H1 (cell line): ENCODE results near the gene NR1D2. TPM values are rescaled to one million over a fixed set of nuclear protein-coding genes. Genes with fewer than 3 reads are reported as not detected.

ENCODE experiments used
- CTCF ChIA-PET: fragments of 300-600 bp; sonication (Branson Sonifier 250); formaldehyde crosslinking; loops from one replicate; lab custom pipeline; 2021; ENCODE audit not compliant: partially characterized antibody; lab: Charles Lee
- POLR2A ChIA-PET: fragments of 300-600 bp; sonication (Branson Sonifier 250); formaldehyde crosslinking; loops from one replicate; lab custom pipeline; 2021; ENCODE audit warnings: inconsistent platforms; ENCODE audit not compliant: partially characterized antibody; lab: Charles Lee
- DNase-seq, 2 experiments: peaks; one replicate each; pipeline versions ENCODE4 v3.0.0 to v3.0.0-alpha.2; 2010 to 2022; ENCODE audit warnings: low spot score in 2 of 2, low read depth in 1 of 2, mixed read lengths in 1 of 2
- FAIRE-seq: peaks from 2 replicates; lab custom pipeline; 2011; peaks lifted over from hg19 to GRCh38; lab: Jason Lieb, UNC
- H2AFZ ChIP-seq: 2 replicates; pipeline ENCODE4 v1.8.1; 2012; ENCODE audit warnings: low read length, inconsistent platforms
- H2AK5ac ChIP-seq: 2 replicates; pipeline ENCODE4 v1.6.1; 2013; ENCODE audit warnings: low read depth, low read length
- H2BK120ac ChIP-seq: replicated peaks from 2 replicates; pipeline ENCODE3; 2013; ENCODE audit warnings: low read depth, low read length, inconsistent platforms
- H2BK12ac ChIP-seq: 2 replicates; pipeline ENCODE4 v1.6.1; 2013; ENCODE audit warnings: low read depth, low read length
- H2BK15ac ChIP-seq: 2 replicates; pipeline ENCODE4 v1.6.1; 2013; ENCODE audit warnings: low read length
- H2BK20ac ChIP-seq: 2 replicates; pipeline ENCODE4 v1.6.1; 2013; ENCODE audit warnings: low read length
- H2BK5ac ChIP-seq: 2 replicates; pipeline ENCODE4 v1.6.1; 2013; ENCODE audit warnings: low read depth, low read length
- H3K14ac ChIP-seq: 2 replicates; pipeline ENCODE4 v1.6.1; 2013; ENCODE audit warnings: inconsistent platforms; ENCODE audit not compliant: insufficient read length
- H3K18ac ChIP-seq: 2 replicates; pipeline ENCODE4 v1.6.1; 2013; ENCODE audit warnings: low read length; ENCODE audit errors: extremely low read depth
- H3K23ac ChIP-seq: 2 replicates; pipeline ENCODE4 v1.6.1; 2013; ENCODE audit warnings: inconsistent platforms; ENCODE audit not compliant: insufficient read length
- H3K23me2 ChIP-seq: 2 replicates; pipeline ENCODE4 v1.6.1; 2013; ENCODE audit warnings: low read depth, low read length
- H3K27ac ChIP-seq: 2 replicates; pipeline ENCODE4 v1.6.1; 2011; ENCODE audit warnings: low read depth, low read length, inconsistent platforms
- H3K27me3 ChIP-seq, 4 experiments: replicated peaks in 1 of 4; 1 replicate in 1 of 4; 2 replicates in 3 of 4; pipeline versions ENCODE4 v1.6.1 to v1.8.1; 2011 to 2013; ENCODE audit warnings: low read length in 3 of 4, mild to moderate bottlenecking in 3 of 4, inconsistent platforms in 2 of 4, mixed read lengths in 2 of 4, moderate library complexity in 1 of 4; ENCODE audit not compliant: control insufficient read depth in 3 of 4, insufficient read depth in 3 of 4; ENCODE audit errors: extremely low read depth in 1 of 4
- H3K36me3 ChIP-seq, 4 experiments: 2 replicates each; pipeline versions ENCODE4 v1.6.1 to v1.8.1; 2011 to 2013; ENCODE audit warnings: mild to moderate bottlenecking in 4 of 4, low read length in 3 of 4, moderate library complexity in 2 of 4, control low read depth in 1 of 4, inconsistent platforms in 1 of 4; ENCODE audit not compliant: insufficient read depth in 4 of 4, control insufficient read depth in 2 of 4
- H3K4ac ChIP-seq: replicated peaks from 2 replicates; pipeline ENCODE3; 2013; ENCODE audit warnings: low read length, low read depth, mixed read lengths, inconsistent platforms; ENCODE audit not compliant: insufficient read length
- H3K4me1 ChIP-seq, 4 experiments: replicated peaks in 1 of 4; 1 replicate in 1 of 4; 2 replicates in 3 of 4; pipeline versions ENCODE4 v1.6.1 to v1.8.1; 2011 to 2013; ENCODE audit warnings: low read length in 3 of 4, inconsistent platforms in 2 of 4, mixed read lengths in 1 of 4; ENCODE audit not compliant: insufficient read depth in 4 of 4, control insufficient read depth in 3 of 4
- H3K4me2 ChIP-seq, 2 experiments: 2 replicates each; pipeline versions ENCODE4 v1.6.1 to v1.8.1; 2011 to 2013; ENCODE audit warnings: low read depth in 2 of 2, low read length in 2 of 2, control low read depth in 1 of 2, inconsistent platforms in 1 of 2, mild to moderate bottlenecking in 1 of 2; ENCODE audit not compliant: insufficient read depth in 1 of 2
- H3K4me3 ChIP-seq, 4 experiments: fragments of 200-600, 300-600 bp in 1 of 4; sonication (generic), shearing (Covaris generic), sonication (Bioruptor Twin) in 1 of 4; 2 replicates each; pipeline versions ENCODE4 v1.5.1 to v1.8.1; 2011 to 2016; ENCODE audit warnings: low read length in 4 of 4, low read depth in 3 of 4, control low read depth in 2 of 4, inconsistent platforms in 2 of 4, mild to moderate bottlenecking in 2 of 4, mixed read lengths in 1 of 4, moderate library complexity in 1 of 4; ENCODE audit not compliant: insufficient read depth in 2 of 4; ENCODE audit errors: extremely low read depth in 1 of 4
- H3K56ac ChIP-seq: replicated peaks from 2 replicates; pipeline ENCODE3; 2013; ENCODE audit warnings: low read depth, mild to moderate bottlenecking, mixed read lengths, low read length, inconsistent platforms; ENCODE audit not compliant: insufficient read length
- H3K79me1 ChIP-seq: 2 replicates; pipeline ENCODE4 v1.6.1; 2013; ENCODE audit warnings: low read depth, low read length, control low read depth
- H3K79me2 ChIP-seq, 2 experiments: 2 replicates each; pipeline versions ENCODE4 v1.6.1 to v1.8.1; 2012 to 2013; ENCODE audit warnings: low read length in 2 of 2, mild to moderate bottlenecking in 2 of 2, inconsistent platforms in 1 of 2; ENCODE audit not compliant: insufficient read depth in 2 of 2, control insufficient read depth in 1 of 2
- H3K9ac ChIP-seq, 4 experiments: replicated peaks in 1 of 4; 1 replicate in 1 of 4; 2 replicates in 3 of 4; pipeline versions ENCODE4 v1.6.1 to v1.8.1; 2011 to 2013; ENCODE audit warnings: low read depth in 3 of 4, low read length in 3 of 4, control low read depth in 2 of 4, mild to moderate bottlenecking in 2 of 4, moderate library complexity in 2 of 4, inconsistent platforms in 1 of 4; ENCODE audit errors: extremely low read depth in 1 of 4
- H3K9me3 ChIP-seq, 2 experiments: 2 replicates each; pipeline versions ENCODE4 v1.6.1 to v1.8.1; 2012 to 2013; ENCODE audit warnings: mild to moderate bottlenecking in 2 of 2, moderate library complexity in 2 of 2, control low read depth in 1 of 2, inconsistent platforms in 1 of 2, low read depth in 1 of 2, low read length in 1 of 2, mixed read lengths in 1 of 2; ENCODE audit not compliant: insufficient read depth in 2 of 2
- H4K20me1 ChIP-seq, 2 experiments: replicated peaks in 1 of 2; 2 replicates each; pipeline versions ENCODE3 to v1.8.1; 2011 to 2013; ENCODE audit warnings: inconsistent platforms in 2 of 2, low read length in 2 of 2, mild to moderate bottlenecking in 1 of 2; ENCODE audit not compliant: insufficient read depth in 2 of 2, control insufficient read depth in 1 of 2
- H4K5ac ChIP-seq: 2 replicates; pipeline ENCODE4 v1.6.1; 2013; ENCODE audit warnings: low read length, low read depth, mixed read lengths, inconsistent platforms; ENCODE audit not compliant: insufficient read length
- H4K8ac ChIP-seq: 2 replicates; pipeline ENCODE4 v1.8.0; 2013; ENCODE audit warnings: mild to moderate bottlenecking, moderate library complexity, low read length, inconsistent platforms; ENCODE audit not compliant: insufficient read depth; ENCODE audit errors: extremely low read depth
- H4K91ac ChIP-seq: replicated peaks from 2 replicates; pipeline ENCODE3; 2013; ENCODE audit warnings: low read length, mixed read lengths, inconsistent platforms; ENCODE audit not compliant: insufficient read length
- RFX5 ChIP-seq: IDR thresholded peaks from 2 replicates; pipeline ENCODE4 v1.6.1; 2011; ENCODE audit warnings: low read depth, low read length, improper control_type of control experiment, borderline replicate concordance
- WGBS, 2 experiments: shearing (Covaris generic) in 1 of 2; methylation state at CpG; one replicate each; pipeline versions ENCODE4 v1.1.6 to v1.1.7; 2013 to 2015; ENCODE audit warnings: low lambda C conversion rate in 2 of 2, mixed read lengths in 2 of 2, inconsistent platforms in 1 of 2, low coverage in 1 of 2, missing lambda C conversion rate in 1 of 2; ENCODE audit not compliant: insufficient replicate concordance in 2 of 2, insufficient coverage in 1 of 2, insufficient read length in 1 of 2; ENCODE audit errors: extremely low coverage in 1 of 2, missing lambda C conversion rate in 1 of 2; 5-methylcytosine and 5-hydroxymethylcytosine counted together
- polyA plus RNA-seq, 7 experiments: library from polyadenylated mRNA; depleted of rRNA in 3 of 7; stranded (reverse) in 5 of 7; unstranded in 2 of 7; fragments of >200 nt in 5 of 7; fragments of 200-250 nt in 2 of 7; gene quantifications; 1 replicate in 5 of 7; 2 replicates in 1 of 7; 4 replicates in 1 of 7; pipeline versions ENCODE4 v1.2.1 to v1.2.3, GENCODE V29; 2011 to 2013; ENCODE audit warnings: missing spikeins in 2 of 7, mixed read lengths in 2 of 7
- total RNA-seq: library from RNA; stranded (reverse); fragmentation: NEBNext Ultra II Directional; extraction: Animal tissue kit (Norgen Biotek cat#: 25700); gene quantifications from 2 replicates; pipeline ENCODE4 v1.2.1, GENCODE V29; 2021
- TF ChIP-seq, protein P1 (sequence below): IDR thresholded peaks from 2 replicates; pipeline ENCODE4 v1.6.1; 2012; ENCODE audit warnings: inconsistent platforms

NR1D2 gene
- total and polyA plus RNA-seq, 2 of the 8 experiments (the other 6 are each of a cell fraction or from before 2014, with no cell fraction given) = 5.9 to 21.7 TPM

DNA sequence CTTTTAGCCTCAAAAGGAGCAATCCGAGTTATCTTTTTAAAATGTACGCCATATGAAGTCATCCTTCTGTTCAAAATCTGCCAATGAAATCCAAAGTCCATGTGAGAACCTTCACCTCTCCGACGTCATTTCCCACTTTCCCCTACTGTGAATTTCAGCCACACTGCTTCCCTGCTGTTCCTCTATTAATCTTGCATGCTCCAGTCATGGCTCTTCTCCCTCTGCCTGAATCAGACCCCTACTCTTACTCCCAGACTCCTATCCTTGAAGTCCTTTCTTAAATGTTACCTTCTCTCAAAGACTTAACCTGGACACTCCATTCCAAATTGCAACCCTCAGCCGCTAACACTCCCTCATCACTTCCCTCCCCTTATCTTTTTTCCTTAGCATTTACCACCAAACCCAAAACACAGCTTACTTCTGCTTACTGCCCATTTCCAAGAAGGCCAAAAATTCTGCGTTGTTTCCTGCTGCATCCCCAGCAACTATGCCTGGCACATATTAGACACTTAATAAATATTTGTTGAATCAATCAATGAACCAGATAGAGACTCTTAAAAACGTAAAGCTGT, 29.5 kb upstream of the NR1D2 start:
- no peak overlapping the region for H4K5ac ChIP-seq
- DNase-seq = no peak
- no peak for FAIRE-seq
- no peak overlapping the region for H2BK20ac ChIP-seq
- H4K20me1 ChIP-seq = peaks cover 9 to 14% of the 10 kb centered on the region in 2 experiments
- peaks cover 15 to 33% (median 23%) of the 10 kb centered on the region in 4 experiments for H3K36me3 ChIP-seq
- H3K27me3 ChIP-seq = no peaks in the 10 kb centered on the region; a peak in 1 of 7 replicates
- TF ChIP-seq RFX5 = no peak
- TF ChIP-seq, protein P1, sequence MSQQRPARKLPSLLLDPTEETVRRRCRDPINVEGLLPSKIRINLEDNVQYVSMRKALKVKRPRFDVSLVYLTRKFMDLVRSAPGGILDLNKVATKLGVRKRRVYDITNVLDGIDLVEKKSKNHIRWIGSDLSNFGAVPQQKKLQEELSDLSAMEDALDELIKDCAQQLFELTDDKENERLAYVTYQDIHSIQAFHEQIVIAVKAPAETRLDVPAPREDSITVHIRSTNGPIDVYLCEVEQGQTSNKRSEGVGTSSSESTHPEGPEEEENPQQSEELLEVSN = no peak
- TF ChIP-seq, all 59 proteins: peak for 0
- Histone ChIP-seq H3K14ac (no peak overlapping the region), H3K9me3 (no peaks in the 10 kb centered on the region), H3K4me1 (peaks cover 5 to 8% (median 6%) of the 10 kb centered on the region in 4 experiments; a peak in 5 of 7 replicates), H3K18ac (no peak overlapping the region), H3K27ac (no peak overlapping the region), H4K91ac (no peak overlapping the region), H3K4ac (no peak overlapping the region), H3K79me1 (no peaks in the 10 kb centered on the region), H3K23ac (no peak overlapping the region), H2BK12ac (no peak overlapping the region), H2BK120ac (no peak overlapping the region), H3K4me3 (peak overlapping the region; percentile 86 to 99 (median 92); a peak in 7 of 8 replicates), H3K9ac (peak overlapping the region in 2 of 4 experiments; percentile 47 to 69; a peak in 3 of 7 replicates), H3K4me2 (peak overlapping the region; percentile 67 to 93), H2BK15ac (no peak overlapping the region), H3K56ac (no peak overlapping the region), H2BK5ac (no peak overlapping the region), H3K79me2 (peaks cover 0 to 58% of the 10 kb centered on the region in 2 experiments; a peak in 3 of 4 replicates), H3K23me2 (peaks cover 17% of the 10 kb centered on the region), H4K8ac (no peak overlapping the region), H2AK5ac (0 out of 2 replicates have a peak overlapping the region, but pooled peaks have one; percentile 40), H2AFZ (no peak overlapping the region)
- WGBS, 2 experiments = 39% methylated on average over 7 of the region's 7 CpGs; no CpG with 5 or more reads in 1 of the 2 experiments
- CTCF ChIA-PET = interaction anchor here (0.6 to 1.3 kb wide), 3 partner anchors 20 to 24 kb away, joined by 3 read pairs; no protein-coding TSS in a partner anchor
- POLR2A ChIA-PET = interaction anchor here (1.2 to 11.5 kb wide), 14 partner anchors 9 to 105 kb away, joined by 3 to 363 read pairs (median 23); partner anchors contain the start of gene NR1D2
